Measurements from ENCODE around the gene SOX13.

DNA sequence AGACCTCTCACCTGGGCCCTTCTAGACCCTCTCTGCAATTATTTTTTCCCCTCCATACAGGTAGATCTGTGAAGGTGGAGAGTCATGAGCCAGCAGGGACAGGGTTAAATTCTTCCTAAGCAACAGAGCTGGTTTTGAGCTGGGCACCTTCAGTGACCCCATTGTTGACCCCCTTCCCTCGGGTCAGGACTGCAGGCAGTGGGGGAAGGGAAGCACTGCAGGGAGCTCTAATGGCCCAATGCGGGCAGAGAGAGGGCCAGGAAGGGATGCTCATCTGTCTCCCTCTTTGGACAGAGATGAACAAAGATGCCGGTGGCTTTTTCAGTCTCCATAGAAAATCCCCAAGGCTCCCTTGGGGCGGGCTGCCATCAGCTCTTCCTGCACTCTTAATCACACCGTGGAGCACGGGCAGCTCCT, 21.4 kb downstream of the SOX13 start:
- TF ChIP-seq, protein P1, sequence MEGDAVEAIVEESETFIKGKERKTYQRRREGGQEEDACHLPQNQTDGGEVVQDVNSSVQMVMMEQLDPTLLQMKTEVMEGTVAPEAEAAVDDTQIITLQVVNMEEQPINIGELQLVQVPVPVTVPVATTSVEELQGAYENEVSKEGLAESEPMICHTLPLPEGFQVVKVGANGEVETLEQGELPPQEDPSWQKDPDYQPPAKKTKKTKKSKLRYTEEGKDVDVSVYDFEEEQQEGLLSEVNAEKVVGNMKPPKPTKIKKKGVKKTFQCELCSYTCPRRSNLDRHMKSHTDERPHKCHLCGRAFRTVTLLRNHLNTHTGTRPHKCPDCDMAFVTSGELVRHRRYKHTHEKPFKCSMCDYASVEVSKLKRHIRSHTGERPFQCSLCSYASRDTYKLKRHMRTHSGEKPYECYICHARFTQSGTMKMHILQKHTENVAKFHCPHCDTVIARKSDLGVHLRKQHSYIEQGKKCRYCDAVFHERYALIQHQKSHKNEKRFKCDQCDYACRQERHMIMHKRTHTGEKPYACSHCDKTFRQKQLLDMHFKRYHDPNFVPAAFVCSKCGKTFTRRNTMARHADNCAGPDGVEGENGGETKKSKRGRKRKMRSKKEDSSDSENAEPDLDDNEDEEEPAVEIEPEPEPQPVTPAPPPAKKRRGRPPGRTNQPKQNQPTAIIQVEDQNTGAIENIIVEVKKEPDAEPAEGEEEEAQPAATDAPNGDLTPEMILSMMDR (conservative IDR thresholded peaks at IDR 0.05 in 1 of 2, IDR thresholded peaks at IDR 0.05 in 1 of 2; ENCODE audit: extremely low read depth in 1 of 2, insufficient read depth in 1 of 2, low read depth in 1 of 2, low read length in 2 of 2) = no peak
- no peak for TF ChIP-seq EZH2 (IDR thresholded peaks at IDR 0.05; ENCODE audit: borderline replicate concordance, low read length)
